LHCN-M2 (cell line): ENCODE results near the gene KIAA1958. TPM values are rescaled to one million over a fixed set of nuclear protein-coding genes. Genes with fewer than 3 reads are reported as not detected.
"Not testable (repeated sequence)": the region's sequence is repeated elsewhere in the genome, so short reads cannot be mapped to it uniquely, and the experiment has no call there.

ENCODE experiments used
- DNase-seq: peaks from one replicate; pipeline ENCODE4 v3.0.0-alpha.2; 2012; ENCODE audit warnings: low read depth
- total RNA-seq: library from RNA; depleted of rRNA; stranded (reverse); fragments of >200 nt; gene quantifications from 2 replicates; pipeline ENCODE4 v1.2.3, GENCODE V29; 2014

Gene KIAA1958
- total RNA-seq, 1 experiment from 2014 or later = 1.4 TPM

GRCh38 chr9:112555101-112555643 is 68.5 kb downstream of the KIAA1958 start:
- DNase-seq = no peak

- no peak for DNase-seq
Observed at GRCh38 chr9:112555844-112556482, 69.3 kb downstream of the KIAA1958 start.

- peak; percentile 20 for DNase-seq
Observed at GRCh38 chr9:112556497-112557442, 70.1 kb downstream of the KIAA1958 start.

GRCh38 chr9:112558476-112558875 is 71.8 kb downstream of the KIAA1958 start:
- DNase-seq = peak; percentile 61

GRCh38 chr9:112558978-112559377 is 72.4 kb downstream of the KIAA1958 start:
- no peak for DNase-seq

- DNase-seq = no peak
Observed at GRCh38 chr9:112559629-112560413, 73.2 kb downstream of the KIAA1958 start.

- DNase-seq = no peak
Observed at GRCh38 chr9:112562235-112562958, 75.8 kb downstream of the KIAA1958 start.

GRCh38 chr9:112569186-112569585 is 82.6 kb downstream of the KIAA1958 start:
- peak; percentile 58 for DNase-seq

- DNase-seq = no peak
Observed at GRCh38 chr9:112570671-112571167, 84.1 kb downstream of the KIAA1958 start.

- no peak for DNase-seq
Observed at GRCh38 chr9:112571624-112572355, 85.2 kb downstream of the KIAA1958 start.

- no peak for DNase-seq
Observed at GRCh38 chr9:112572416-112572815, 85.8 kb downstream of the KIAA1958 start.

- DNase-seq = no peak
Observed at GRCh38 chr9:112574008-112574407, 87.4 kb downstream of the KIAA1958 start.

- no peak for DNase-seq
Observed at GRCh38 chr9:112575107-112575506, 88.5 kb downstream of the KIAA1958 start.

- DNase-seq = no peak
Observed at GRCh38 chr9:112581469-112582176, 95.0 kb downstream of the KIAA1958 start.

GRCh38 chr9:112582371-112583262 is 96.0 kb downstream of the KIAA1958 start:
- no peak for DNase-seq

GRCh38 chr9:112586599-112587155 is 100.0 kb downstream of the KIAA1958 start:
- DNase-seq = no peak

- DNase-seq = not testable (repeated sequence)
Observed at GRCh38 chr9:112591875-112592274, 105.2 kb downstream of the KIAA1958 start.

GRCh38 chr9:112599732-112600131 is 113.1 kb downstream of the KIAA1958 start:
- no peak for DNase-seq
